Tongue (tissue), 2 donors: ENCODE data around the gene CTNNA2. TPM values are rescaled to one million over a fixed set of nuclear protein-coding genes. Genes with fewer than 3 reads are reported as not detected.

Source experiments
- DNase-seq: peaks from one replicate; pipeline ENCODE4 v3.0.0-alpha.2; 2015
- total RNA-seq: library from RNA; depleted of rRNA; stranded (reverse); fragments of >200 nt; gene quantifications from one replicate; pipeline ENCODE4 v1.2.3, GENCODE V29; 2014

The CTNNA2 gene
- total RNA-seq, 1 donor from 2014 or later: 0.92 TPM

DNA sequence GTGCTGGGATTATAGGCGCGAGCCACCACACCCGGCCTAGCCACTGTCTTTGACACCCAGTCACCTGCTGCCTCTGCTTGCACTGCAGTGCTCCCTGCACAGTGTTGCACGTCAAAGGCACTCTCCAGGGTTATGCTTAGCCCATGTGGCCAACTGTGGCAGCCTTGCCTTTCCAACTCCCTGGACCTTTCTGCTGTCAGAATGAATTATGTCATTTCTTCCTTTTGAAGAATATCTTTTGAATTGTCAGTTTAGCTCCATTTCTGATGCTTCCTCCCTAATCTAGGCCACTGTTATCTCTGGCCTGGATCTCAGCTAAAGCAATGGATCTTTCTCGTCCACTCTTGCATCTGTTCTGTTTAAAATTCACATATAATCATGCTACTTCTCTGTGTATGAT lies 821.0 kb downstream of the CTNNA2 start:
- DNase-seq: no peak

GRCh38 chr2:80335411-80335810 lies 822.6 kb downstream of the CTNNA2 start:
- no peak for DNase-seq

DNA sequence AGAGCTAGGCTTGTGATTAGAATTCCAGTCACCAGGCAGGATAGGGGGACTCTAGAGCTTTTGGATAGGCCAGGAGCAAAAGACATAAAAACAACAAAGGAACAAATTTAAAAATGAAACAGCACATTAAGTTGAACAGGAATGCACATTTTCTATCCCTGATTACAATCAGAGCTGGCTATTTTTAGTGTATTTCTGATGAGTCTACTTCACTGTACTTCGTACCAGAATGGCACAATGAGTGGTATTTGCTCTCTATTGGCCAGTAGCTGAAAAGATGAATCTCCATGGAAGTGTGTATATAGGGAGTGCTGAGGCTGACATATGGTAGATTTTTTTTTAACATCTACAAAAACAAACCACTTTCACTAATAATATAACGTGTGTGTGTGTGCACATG lies 825.9 kb downstream of the CTNNA2 start:
- DNase-seq: no peak

GRCh38 chr2:80340022-80340421 lies 827.2 kb downstream of the CTNNA2 start:
- DNase-seq: no peak

DNA sequence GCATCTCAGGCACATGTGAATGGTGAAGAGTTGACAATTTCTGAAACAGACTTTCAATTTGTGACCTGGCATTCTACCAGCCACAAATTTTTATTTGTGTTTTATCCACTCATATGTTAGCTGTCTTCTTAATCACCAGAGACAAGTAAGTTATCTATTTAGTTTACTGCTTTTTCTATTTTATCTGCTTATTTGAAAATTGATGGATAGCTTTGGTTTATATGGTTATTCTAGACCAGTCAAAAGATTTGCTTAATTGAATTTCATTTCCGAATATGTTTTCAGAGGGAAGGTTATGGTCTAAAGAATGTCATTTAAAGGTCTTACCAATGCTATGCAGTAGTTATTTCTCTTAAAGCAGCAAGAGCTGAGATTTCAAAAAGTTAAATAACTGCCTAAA lies 835.2 kb downstream of the CTNNA2 start:
- DNase-seq: no peak

GRCh38 chr2:80348953-80349352 lies 836.1 kb downstream of the CTNNA2 start:
- no peak for DNase-seq

GRCh38 chr2:80351231-80351630 lies 838.4 kb downstream of the CTNNA2 start:
- DNase-seq: no peak

GRCh38 chr2:80354858-80355257 lies 842.0 kb downstream of the CTNNA2 start:
- no peak for DNase-seq

GRCh38 chr2:80361904-80362303 lies 849.1 kb downstream of the CTNNA2 start:
- no peak for DNase-seq

- DNase-seq: no peak
Measured at GRCh38 chr2:80363330-80363729, 850.5 kb downstream of the CTNNA2 start.

GRCh38 chr2:80363791-80364349 lies 851.0 kb downstream of the CTNNA2 start:
- DNase-seq: no peak

DNA sequence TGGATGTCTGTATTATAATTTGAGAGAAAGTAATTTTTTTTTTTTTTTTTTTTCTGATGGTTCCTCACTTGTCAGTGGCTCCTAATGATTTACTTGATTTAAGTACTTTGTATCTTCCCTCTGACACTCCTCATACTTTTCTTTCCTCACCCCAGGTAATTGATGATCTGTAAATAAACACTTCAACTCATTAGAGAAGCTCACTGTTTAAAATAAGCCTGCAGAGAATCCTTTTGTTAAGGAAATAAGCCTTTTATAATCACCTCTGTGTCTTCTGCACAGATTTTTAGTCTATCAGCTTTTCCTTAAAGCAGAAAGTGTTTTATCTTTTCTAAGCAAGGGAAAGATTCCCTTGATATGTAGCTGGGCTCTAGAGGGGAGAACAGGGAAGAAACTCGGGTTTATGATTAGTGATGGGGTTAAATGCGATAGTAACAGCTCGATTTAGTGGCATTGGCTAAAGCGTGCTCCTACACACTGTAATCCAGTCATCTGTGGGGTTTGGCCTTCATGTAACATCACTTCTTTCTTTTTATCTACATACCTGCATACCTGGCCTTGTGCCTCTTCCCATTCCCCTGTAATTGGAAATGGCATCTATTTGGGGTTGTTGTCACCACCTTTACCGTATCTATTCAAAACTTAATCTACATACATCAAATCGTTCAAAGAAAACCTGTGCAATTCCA lies 851.8 kb downstream of the CTNNA2 start:
- DNase-seq: no peak

GRCh38 chr2:80365762-80366161 lies 852.9 kb downstream of the CTNNA2 start:
- no peak for DNase-seq

GRCh38 chr2:80370375-80371009 lies 857.6 kb downstream of the CTNNA2 start:
- no peak for DNase-seq

DNA sequence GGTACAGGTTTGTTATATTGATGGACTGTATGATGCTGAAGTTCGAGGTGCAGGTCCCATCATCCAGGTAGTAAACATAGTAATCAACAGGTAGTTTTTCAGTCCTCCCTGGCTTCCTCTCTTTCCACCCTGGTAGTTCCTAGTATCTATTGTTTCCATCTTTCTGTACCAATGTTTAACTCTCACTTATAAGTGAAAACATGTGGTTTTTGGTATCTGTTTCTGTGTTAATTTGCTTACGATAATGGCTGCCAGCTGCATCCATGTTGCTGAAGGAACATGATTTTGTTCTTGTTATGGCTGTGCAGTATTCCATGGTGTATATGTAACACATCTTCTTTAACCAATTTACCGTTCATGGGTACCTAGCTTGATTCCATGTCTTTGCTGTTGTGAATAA lies 861.3 kb downstream of the CTNNA2 start:
- no peak for DNase-seq

DNA sequence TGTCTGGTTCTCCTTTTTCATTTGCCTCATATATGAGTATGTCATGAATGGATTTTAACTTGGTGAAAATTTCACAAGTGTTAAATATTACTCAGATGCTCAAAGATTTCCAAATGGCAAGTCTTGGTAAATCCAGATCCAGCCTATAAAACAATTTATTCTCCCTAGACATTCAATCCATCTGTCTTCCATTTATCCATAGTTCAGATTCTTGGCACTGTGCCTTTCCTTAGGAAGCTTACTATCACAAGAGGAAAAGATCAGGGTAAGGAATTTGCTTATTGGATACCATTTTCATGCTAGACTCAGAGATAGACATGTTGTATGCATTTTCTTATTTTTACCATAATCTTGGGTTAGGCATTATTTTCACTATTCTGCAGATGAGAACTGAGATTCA lies 864.2 kb downstream of the CTNNA2 start:
- DNase-seq: no peak

- DNase-seq: no peak
Measured at GRCh38 chr2:80380736-80381135, 867.9 kb downstream of the CTNNA2 start.

GRCh38 chr2:80381666-80382065 lies 868.8 kb downstream of the CTNNA2 start:
- DNase-seq: no peak

GRCh38 chr2:80392441-80392840 lies 879.6 kb downstream of the CTNNA2 start:
- DNase-seq: no peak

DNA sequence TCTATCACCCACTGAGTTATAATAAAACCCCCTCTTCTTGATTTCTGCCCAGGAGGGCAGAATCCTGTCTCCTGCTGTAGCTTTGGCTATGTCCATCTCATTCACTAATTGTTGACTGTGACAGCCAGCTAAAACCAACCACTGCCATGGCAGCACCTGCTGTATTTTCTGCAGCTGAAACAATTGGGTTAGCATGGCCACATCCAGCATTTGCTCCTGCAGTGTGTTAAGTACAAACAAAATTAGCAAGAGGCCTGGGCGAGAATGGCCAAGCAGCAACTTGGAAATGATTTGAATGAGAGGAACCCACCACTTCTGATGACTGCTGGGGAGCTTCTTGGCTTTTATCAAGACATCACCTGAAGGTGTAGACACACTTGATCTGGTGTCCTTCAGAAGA lies 881.1 kb downstream of the CTNNA2 start:
- DNase-seq: no peak

DNA sequence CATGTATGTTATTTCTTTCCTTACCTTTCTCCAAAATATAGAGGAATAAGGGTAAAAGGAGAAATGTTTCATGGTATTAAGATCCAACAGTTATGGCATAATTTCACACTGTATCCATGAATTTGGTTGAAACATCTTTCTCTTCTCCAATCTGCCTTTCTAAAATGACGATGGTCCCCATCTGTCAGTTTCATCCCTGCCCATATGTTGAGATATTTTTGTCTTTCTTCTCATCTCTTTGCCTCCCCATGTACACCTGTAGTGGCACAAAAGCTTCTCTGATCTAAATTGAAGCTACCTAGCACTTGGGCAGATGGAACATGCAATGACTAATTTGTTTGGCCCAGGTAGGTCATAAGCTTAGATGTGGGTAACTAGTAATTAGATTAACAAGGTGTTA lies 882.4 kb downstream of the CTNNA2 start:
- no peak for DNase-seq

GRCh38 chr2:80396276-80396675 lies 883.4 kb downstream of the CTNNA2 start:
- DNase-seq: no peak

DNA sequence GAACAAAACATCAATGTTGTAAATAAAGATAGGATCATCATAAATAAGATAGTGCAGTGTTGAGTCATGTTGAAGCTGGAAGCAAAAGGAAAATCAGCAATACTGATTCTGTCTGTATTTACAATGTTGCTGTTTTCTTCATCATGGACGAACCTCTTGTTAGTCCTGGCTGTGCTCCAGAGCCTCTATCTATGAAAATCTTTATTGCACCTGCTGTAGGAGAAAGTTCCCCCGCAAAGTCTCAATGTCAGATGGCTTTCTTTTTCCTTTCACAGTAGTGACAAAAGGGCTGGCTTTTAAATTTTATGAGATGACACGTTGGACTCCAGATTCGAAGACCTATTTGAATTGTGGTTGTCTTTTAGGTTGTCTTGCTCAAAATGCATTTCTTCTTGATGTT lies 890.2 kb downstream of the CTNNA2 start:
- DNase-seq: no peak

GRCh38 chr2:80407377-80407776 lies 894.5 kb downstream of the CTNNA2 start:
- DNase-seq: no peak
